Osteocyte (in vitro differentiated cells): ENCODE data around the gene GPSM3. TPM values are rescaled to one million over a fixed set of nuclear protein-coding genes. Genes with fewer than 3 reads are reported as not detected.

Experiments
- DNase-seq: peaks from one replicate; pipeline ENCODE4 v3.0.0; 2021; ENCODE audit warnings: mixed read lengths; ENCODE audit not compliant: unreplicated experiment; ENCODE audit errors: extremely low spot score
- H3K27ac Mint-ChIP-seq: one replicate; pipeline ENCODE4 v1.8.0; 2021; ENCODE audit warnings: mild to moderate bottlenecking, mixed read lengths; ENCODE audit not compliant: unreplicated experiment
- H3K27me3 Mint-ChIP-seq: one replicate; pipeline ENCODE4 v1.8.0; 2021; ENCODE audit warnings: mixed read lengths; ENCODE audit not compliant: unreplicated experiment
- H3K36me3 Mint-ChIP-seq: one replicate; pipeline ENCODE4 v1.8.0; 2021; ENCODE audit warnings: mixed read lengths; ENCODE audit not compliant: unreplicated experiment
- H3K4me1 Mint-ChIP-seq: one replicate; pipeline ENCODE4 v1.8.0; 2021; ENCODE audit warnings: mixed read lengths; ENCODE audit not compliant: unreplicated experiment
- H3K4me3 Mint-ChIP-seq: one replicate; pipeline ENCODE4 v1.8.0; 2021; ENCODE audit warnings: mild to moderate bottlenecking, moderate library complexity, mixed read lengths; ENCODE audit not compliant: unreplicated experiment
- H3K9me3 Mint-ChIP-seq: one replicate; pipeline ENCODE4 v1.8.0; 2021; ENCODE audit warnings: mixed read lengths; ENCODE audit not compliant: unreplicated experiment
- CTCF ChIP-seq: fragments of 200-600 bp; sonication (generic); IDR thresholded peaks from 2 replicates; pipeline ENCODE4 v1.5.0; 2021; ENCODE audit warnings: antibody characterized with exemption, mild to moderate bottlenecking, moderate library complexity
- total RNA-seq: library from RNA; stranded (reverse); gene quantifications from 2 replicates; pipeline ENCODE4 v1.2.1, GENCODE V29; 2021

GPSM3 gene
- total RNA-seq, 1 donor from 2014 or later: 7.5 TPM

GRCh38 chr6:32166411-32167061 is 25.9 kb downstream of the GPSM3 start:
- H3K36me3 Mint-ChIP-seq: peaks cover 49% of the 10 kb centered on the region
- H3K4me3 Mint-ChIP-seq: no peak overlapping the region
- no peaks in the 10 kb centered on the region for H3K27me3 Mint-ChIP-seq
- H3K4me1 Mint-ChIP-seq: peaks cover 3% of the 10 kb centered on the region
- TF ChIP-seq CTCF: no peak
- no peak for DNase-seq
- H3K9me3 Mint-ChIP-seq: no peaks in the 10 kb centered on the region
- H3K27ac Mint-ChIP-seq: no peak overlapping the region

- H3K4me1 Mint-ChIP-seq: peaks cover 3% of the 10 kb centered on the region
- H3K27ac Mint-ChIP-seq: no peak within 1 kb of the TSS
- no peak for TF ChIP-seq CTCF
- peaks cover 31% of the 10 kb centered on the region for H3K36me3 Mint-ChIP-seq
- no peaks in the 10 kb centered on the region for H3K9me3 Mint-ChIP-seq
- DNase-seq: no peak
- no peaks in the 10 kb centered on the region for H3K27me3 Mint-ChIP-seq
- no peak within 1 kb of the TSS for H3K4me3 Mint-ChIP-seq
Measured at GRCh38 chr6:32164295-32164694, 28.1 kb downstream of the GPSM3 start, which contains the start of gene EGFL8. EGFL8 (plus strand) TSS chr6:32164595; CDS start chr6:32166166, 1,571 bp downstream.

- Mint-ChIP-seq H3K27ac (no peak overlapping the region), H3K4me3 (no peak overlapping the region), H3K27me3 (no peaks in the 10 kb centered on the region), H3K9me3 (no peaks in the 10 kb centered on the region), H3K36me3 (peaks cover 29% of the 10 kb centered on the region), H3K4me1 (peaks cover 1% of the 10 kb centered on the region)
- DNase-seq: no peak
- no peak for TF ChIP-seq CTCF
Measured at GRCh38 chr6:32163559-32164258, 28.7 kb downstream of the GPSM3 start.

GRCh38 chr6:32158052-32158451 is 34.4 kb downstream of the GPSM3 start:
- Mint-ChIP-seq H3K27ac (no peak overlapping the region), H3K4me3 (no peak overlapping the region), H3K36me3 (peaks cover 23% of the 10 kb centered on the region), H3K9me3 (no peaks in the 10 kb centered on the region), H3K27me3 (no peaks in the 10 kb centered on the region), H3K4me1 (peaks cover 16% of the 10 kb centered on the region)
- no peak for TF ChIP-seq CTCF
- DNase-seq: no peak

- H3K4me1 Mint-ChIP-seq: peaks cover 27% of the 10 kb centered on the region
- no peak overlapping the region for H3K4me3 Mint-ChIP-seq
- DNase-seq: no peak
- H3K27me3 Mint-ChIP-seq: no peaks in the 10 kb centered on the region
- no peaks in the 10 kb centered on the region for H3K9me3 Mint-ChIP-seq
- no peak for TF ChIP-seq CTCF
- H3K27ac Mint-ChIP-seq: no peak overlapping the region
- H3K36me3 Mint-ChIP-seq: peaks cover 18% of the 10 kb centered on the region
Measured at GRCh38 chr6:32156891-32157290, 35.6 kb downstream of the GPSM3 start.
